Measurements from ENCODE around the gene SLC4A11. TPM values are rescaled to one million over a fixed set of nuclear protein-coding genes. Genes with fewer than 3 reads are reported as not detected.

SLC4A11 gene
- polyA plus RNA-seq, 1 of the 3 experiments (the other 2 are of a cell fraction): 2.7 TPM

- peak overlapping the region; percentile 94 for H3K4me2 ChIP-seq
- ChIA-PET POLR2A (no interaction called here), CTCF (interaction anchor here (2.1 to 3.7 kb wide), 2 partner anchors 10 to 107 kb away, joined by 8 to 27 read pairs; no protein-coding TSS in a partner anchor)
- TF ChIP-seq FOXM1 (IDR thresholded peaks at IDR 0.05; ENCODE audit: low read depth) (no peak), SMC3 (IDR thresholded peaks at IDR 0.05; ENCODE audit: low read depth, low read length) (no peak), TAF1 (IDR thresholded peaks at IDR 0.05; ENCODE audit: borderline replicate concordance, low read depth, low read length) (0 out of 2 replicates have a peak, but pooled peaks have one; percentile 21), EZH2phosphoT487 (IDR thresholded peaks at IDR 0.05; ENCODE audit: borderline replicate concordance, low read depth) (no peak), EP300 (IDR thresholded peaks at IDR 0.05; ENCODE audit: borderline replicate concordance in 1 of 2, low read depth in 1 of 2, low read length in 1 of 2) (no peak), RAD21 (IDR thresholded peaks at IDR 0.05; ENCODE audit: low read length) (no peak)
- TF ChIP-seq, protein P1, sequence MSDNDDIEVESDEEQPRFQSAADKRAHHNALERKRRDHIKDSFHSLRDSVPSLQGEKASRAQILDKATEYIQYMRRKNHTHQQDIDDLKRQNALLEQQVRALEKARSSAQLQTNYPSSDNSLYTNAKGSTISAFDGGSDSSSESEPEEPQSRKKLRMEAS (IDR thresholded peaks at IDR 0.05; ENCODE audit: low read depth): no peak
- peak overlapping the region; percentile 71 to 92 for H3K4me3 ChIP-seq (ENCODE audit: low read depth in 2 of 2, low read length in 1 of 2)
- peak overlapping the region; percentile 51 to 65 for H3K27ac ChIP-seq (ENCODE audit: low read depth in 2 of 2, low read length in 1 of 2)
- peak overlapping the region; percentile 81 for H3K9ac ChIP-seq
- H3F3A ChIP-seq (replicated peaks; ENCODE audit: insufficient read depth): no peaks in the 10 kb centered on the region
- peaks cover 63% of the 10 kb centered on the region for H3K79me2 ChIP-seq (ENCODE audit: insufficient read depth)
- H3K9me3 ChIP-seq: no peaks in the 10 kb centered on the region
- peaks cover 7 to 12% of the 10 kb centered on the region in 2 experiments; a peak in 1 of 4 replicates for H3K4me1 ChIP-seq (ENCODE audit: control insufficient read depth in 1 of 2, insufficient read depth in 2 of 2, low read depth in 1 of 2, low read length in 1 of 2)
- no peaks in the 10 kb centered on the region for H3K27me3 ChIP-seq (ENCODE audit: insufficient read depth)
- 4% methylated on average over 8 of the region's 10 CpGs for WGBS (ENCODE audit: low lambda C conversion rate)
- no peak for DNase-seq
- peaks cover 3 to 5% of the 10 kb centered on the region in 2 experiments for H3K36me3 ChIP-seq (replicated peaks in 1 of 2; ENCODE audit: control insufficient read depth in 1 of 2, insufficient read depth in 2 of 2, low read length in 1 of 2)
- H4K20me1 ChIP-seq (ENCODE audit: insufficient read depth): no peaks in the 10 kb centered on the region
- peak overlapping the region; percentile 97 for H2AFZ ChIP-seq (ENCODE audit: low read depth)
- no peaks in the 10 kb centered on the region for H3K9me2 ChIP-seq
Observed at GRCh38 chr20:3208786-3209256, 30.2 kb downstream of the SLC4A11 start.

GRCh38 chr20:3204124-3204794 lies 34.7 kb downstream of the SLC4A11 start, which contains the start of gene DDRGK1:
Gene DDRGK1 (minus strand): TSS chr20:3204682. CDS start chr20:3204627, 55 bp downstream.
- Histone ChIP-seq H3K4me2 (peak within 1 kb of the TSS; percentile 99), H3K27ac (ENCODE audit: low read depth in 2 of 2, low read length in 1 of 2) (peak within 1 kb of the TSS; percentile 70 to 90), H2AFZ (ENCODE audit: low read depth) (peak within 1 kb of the TSS; percentile 85; the same call in 1 of the 2 replicates), H3F3A (replicated peaks; ENCODE audit: insufficient read depth) (no peaks in the 10 kb centered on the region), H3K27me3 (ENCODE audit: insufficient read depth) (no peaks in the 10 kb centered on the region), H3K9me2 (no peaks in the 10 kb centered on the region), H4K20me1 (ENCODE audit: insufficient read depth) (no peaks in the 10 kb centered on the region), H3K9me3 (no peaks in the 10 kb centered on the region), H3K4me3 (ENCODE audit: low read depth in 2 of 2, low read length in 1 of 2) (peak within 1 kb of the TSS; percentile 81 to 90), H3K9ac (peak within 1 kb of the TSS; percentile 81), H3K36me3 (replicated peaks in 1 of 2; ENCODE audit: control insufficient read depth in 1 of 2, insufficient read depth in 2 of 2, low read length in 1 of 2) (peaks cover 2 to 12% of the 10 kb centered on the region in 2 experiments), H3K79me2 (ENCODE audit: insufficient read depth) (peaks cover 46% of the 10 kb centered on the region), H3K4me1 (ENCODE audit: control insufficient read depth in 1 of 2, insufficient read depth in 2 of 2, low read depth in 1 of 2, low read length in 1 of 2) (peaks cover 5 to 17% of the 10 kb centered on the region in 2 experiments; a peak in 2 of 4 replicates)
- CTCF ChIA-PET: interaction anchor here (1.1 to 1.7 kb wide), 2 partner anchors 13 to 112 kb away, joined by 4 to 8 read pairs; no protein-coding TSS in a partner anchor
- POLR2A ChIA-PET: no interaction called here
- under 1% methylated on average over 22 of the region's 48 CpGs for WGBS (ENCODE audit: low lambda C conversion rate)
- TF ChIP-seq, protein P2, sequence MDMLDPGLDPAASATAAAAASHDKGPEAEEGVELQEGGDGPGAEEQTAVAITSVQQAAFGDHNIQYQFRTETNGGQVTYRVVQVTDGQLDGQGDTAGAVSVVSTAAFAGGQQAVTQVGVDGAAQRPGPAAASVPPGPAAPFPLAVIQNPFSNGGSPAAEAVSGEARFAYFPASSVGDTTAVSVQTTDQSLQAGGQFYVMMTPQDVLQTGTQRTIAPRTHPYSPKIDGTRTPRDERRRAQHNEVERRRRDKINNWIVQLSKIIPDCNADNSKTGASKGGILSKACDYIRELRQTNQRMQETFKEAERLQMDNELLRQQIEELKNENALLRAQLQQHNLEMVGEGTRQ (IDR thresholded peaks at IDR 0.05; ENCODE audit: borderline replicate concordance, low read depth, low read length): no peak
- TF ChIP-seq POLR2AphosphoS5 (IDR thresholded peaks at IDR 0.05; ENCODE audit: low read depth, low read length) (peak; percentile 98), ELF1 (IDR thresholded peaks at IDR 0.05) (no peak), EP300 (IDR thresholded peaks at IDR 0.05; ENCODE audit: borderline replicate concordance in 1 of 2, low read depth in 1 of 2, low read length in 1 of 2) (no peak), TEAD4 (IDR thresholded peaks at IDR 0.05; ENCODE audit: borderline replicate concordance, insufficient read depth) (no peak), EZH2phosphoT487 (IDR thresholded peaks at IDR 0.05; ENCODE audit: borderline replicate concordance, low read depth) (no peak), NFIC (IDR thresholded peaks at IDR 0.05; ENCODE audit: borderline replicate concordance) (no peak), TAF1 (IDR thresholded peaks at IDR 0.05; ENCODE audit: borderline replicate concordance, low read depth, low read length) (peak; percentile 67), NRF1 (IDR thresholded peaks at IDR 0.05; ENCODE audit: low read depth, low read length) (peak; percentile 99), RFX5 (IDR thresholded peaks at IDR 0.05; ENCODE audit: low read length) (no peak), FOXJ3 (CRISPR knock-in tag; IDR thresholded peaks at IDR 0.05) (no peak), USF1 (IDR thresholded peaks at IDR 0.05; ENCODE audit: borderline replicate concordance, low read depth) (no peak)
- TF ChIP-seq, protein P3, sequence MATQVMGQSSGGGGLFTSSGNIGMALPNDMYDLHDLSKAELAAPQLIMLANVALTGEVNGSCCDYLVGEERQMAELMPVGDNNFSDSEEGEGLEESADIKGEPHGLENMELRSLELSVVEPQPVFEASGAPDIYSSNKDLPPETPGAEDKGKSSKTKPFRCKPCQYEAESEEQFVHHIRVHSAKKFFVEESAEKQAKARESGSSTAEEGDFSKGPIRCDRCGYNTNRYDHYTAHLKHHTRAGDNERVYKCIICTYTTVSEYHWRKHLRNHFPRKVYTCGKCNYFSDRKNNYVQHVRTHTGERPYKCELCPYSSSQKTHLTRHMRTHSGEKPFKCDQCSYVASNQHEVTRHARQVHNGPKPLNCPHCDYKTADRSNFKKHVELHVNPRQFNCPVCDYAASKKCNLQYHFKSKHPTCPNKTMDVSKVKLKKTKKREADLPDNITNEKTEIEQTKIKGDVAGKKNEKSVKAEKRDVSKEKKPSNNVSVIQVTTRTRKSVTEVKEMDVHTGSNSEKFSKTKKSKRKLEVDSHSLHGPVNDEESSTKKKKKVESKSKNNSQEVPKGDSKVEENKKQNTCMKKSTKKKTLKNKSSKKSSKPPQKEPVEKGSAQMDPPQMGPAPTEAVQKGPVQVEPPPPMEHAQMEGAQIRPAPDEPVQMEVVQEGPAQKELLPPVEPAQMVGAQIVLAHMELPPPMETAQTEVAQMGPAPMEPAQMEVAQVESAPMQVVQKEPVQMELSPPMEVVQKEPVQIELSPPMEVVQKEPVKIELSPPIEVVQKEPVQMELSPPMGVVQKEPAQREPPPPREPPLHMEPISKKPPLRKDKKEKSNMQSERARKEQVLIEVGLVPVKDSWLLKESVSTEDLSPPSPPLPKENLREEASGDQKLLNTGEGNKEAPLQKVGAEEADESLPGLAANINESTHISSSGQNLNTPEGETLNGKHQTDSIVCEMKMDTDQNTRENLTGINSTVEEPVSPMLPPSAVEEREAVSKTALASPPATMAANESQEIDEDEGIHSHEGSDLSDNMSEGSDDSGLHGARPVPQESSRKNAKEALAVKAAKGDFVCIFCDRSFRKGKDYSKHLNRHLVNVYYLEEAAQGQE (IDR thresholded peaks at IDR 0.05; ENCODE audit: low read depth, low read length): no peak
- TF ChIP-seq, protein P1 (IDR thresholded peaks at IDR 0.05; ENCODE audit: low read depth): no peak
- DNase-seq: peak; percentile 96
